PC-3 (cell line): ENCODE results near the gene KIAA1217. TPM values are rescaled to one million over a fixed set of nuclear protein-coding genes. Genes with fewer than 3 reads are reported as not detected.

Source experiments
- ATAC-seq: fragments of 200-7000 bp; cut with Tn5 transposase; 2 replicates; pipeline ENCODE4 v1.9.1; 2020; ENCODE audit warnings: mild to moderate bottlenecking, moderate library complexity
- BruUV-seq: library from RNA; stranded (reverse); fragments of 400-500 nt; replicated peaks from 2 replicates; lab custom pipeline; 2021; lab: Mats Ljungman, UMichigan
- CTCF ChIA-PET: fragments of 300-600 bp; sonication (Branson Sonifier 250); formaldehyde crosslinking; loops from one replicate; lab custom pipeline; 2022; ENCODE audit warnings: antibody characterized with exemption; lab: Charles Lee
- POLR2A ChIA-PET: fragments of 300-600 bp; sonication (Branson Sonifier 250); formaldehyde crosslinking; loops from one replicate; lab custom pipeline; 2022; ENCODE audit warnings: antibody characterized with exemption; ENCODE audit not compliant: unreplicated experiment; lab: Charles Lee
- DNase-seq: peaks from one replicate; pipeline ENCODE4 v3.0.0-alpha.2; 2015
- H2AFZ ChIP-seq: fragments of 300-600 bp; sonication (generic); 2 replicates; pipeline ENCODE4 v1.6.0; 2016; ENCODE audit warnings: antibody characterized with exemption, low read length
- H3F3A ChIP-seq: fragments of 300-600 bp; sonication (generic); one replicate; pipeline ENCODE4 v1.6.0; 2017; ENCODE audit warnings: antibody characterized with exemption, low read length, control low read depth, mild to moderate bottlenecking; ENCODE audit not compliant: unreplicated experiment
- H3K27ac ChIP-seq: fragments of 300-600 bp; sonication (generic); 2 replicates; pipeline ENCODE4 v1.5.1; 2016; ENCODE audit warnings: mild to moderate bottlenecking, low read length
- H3K27me3 ChIP-seq: fragments of 300-600 bp; sonication (generic); 2 replicates; pipeline ENCODE4 v1.6.1; 2016; ENCODE audit warnings: low read length, mixed read lengths
- H3K36me3 ChIP-seq: fragments of 300-600 bp; sonication (generic); 2 replicates; pipeline ENCODE4 v1.6.1; 2016; ENCODE audit warnings: low read depth, mixed run types, low read length, mixed read lengths
- H3K4me1 ChIP-seq: fragments of 300-600 bp; sonication (generic); 2 replicates; pipeline ENCODE4 v1.5.1; 2016; ENCODE audit warnings: low read length; ENCODE audit not compliant: insufficient read depth
- H3K4me2 ChIP-seq: fragments of 300-600 bp; sonication (generic); 2 replicates; pipeline ENCODE4 v1.6.0; 2016; ENCODE audit warnings: low read length
- H3K4me3 ChIP-seq: fragments of 300-600 bp; sonication (generic); 2 replicates; pipeline ENCODE4 v1.5.1; 2016; ENCODE audit warnings: mild to moderate bottlenecking, low read length, mixed read lengths
- H3K79me2 ChIP-seq: fragments of 300-600 bp; sonication (generic); 2 replicates; pipeline ENCODE4 v1.6.1; 2017; ENCODE audit warnings: low read length, mixed read lengths
- H3K9ac ChIP-seq: fragments of 300-600 bp; sonication (generic); 2 replicates; pipeline ENCODE4 v1.6.0; 2016; ENCODE audit warnings: mild to moderate bottlenecking, low read length
- H3K9me2 ChIP-seq: fragments of 300-600 bp; sonication (generic); replicated peaks from 2 replicates; pipeline ENCODE4 v1.6.1; 2016; ENCODE audit warnings: mixed run types, low read length, mixed read lengths
- H3K9me3 ChIP-seq: fragments of 300-600 bp; sonication (generic); 2 replicates; pipeline ENCODE4 v1.6.1; 2016; ENCODE audit warnings: low read length, mixed read lengths
- H4K20me1 ChIP-seq: fragments of 300-600 bp; sonication (generic); 2 replicates; pipeline ENCODE4 v1.6.1; 2016; ENCODE audit warnings: low read length, mixed read lengths
- EZH2 ChIP-seq: fragments of 300-600 bp; sonication (generic); IDR thresholded peaks from one replicate; pipeline ENCODE4 v1.6.1; 2017; ENCODE audit warnings: antibody characterized with exemption, mild to moderate bottlenecking, low read length; ENCODE audit not compliant: unreplicated experiment
- EZH2phosphoT487 ChIP-seq: fragments of 300-600 bp; sonication (generic); IDR thresholded peaks from 2 replicates; pipeline ENCODE4 v1.6.1; 2018; ENCODE audit warnings: mild to moderate bottlenecking, antibody characterized with exemption, low read length, borderline replicate concordance
- intact Hi-C: fragments of 100-400 bp; cut with micrococcal nuclease; formaldehyde crosslinking; loops from 2 replicates; pipeline ENCODE4 v1.9.0; 2023
- total RNA-seq: library from RNA; depleted of rRNA; stranded (reverse); fragments of >200 nt; gene quantifications from 2 replicates; pipeline ENCODE4 v1.2.3, GENCODE V29; 2014
- TF ChIP-seq, protein P1 (sequence below): fragments of 300-600 bp; sonication (generic); conservative IDR thresholded peaks from 2 replicates; pipeline ENCODE4 v1.5.1; 2017; ENCODE audit warnings: antibody characterized with exemption, low read depth, mild to moderate bottlenecking, low read length

The KIAA1217 gene
- total RNA-seq, 1 experiment from 2014 or later, result 16.0 TPM

- no peak overlapping the region for H3K9ac ChIP-seq
- H3K4me1 ChIP-seq, result peaks cover 21% of the 10 kb centered on the region
- no peak overlapping the region; the same call in 1 of the 2 replicates for H3K4me2 ChIP-seq
Measured at GRCh38 chr10:24239289-24240040, 30.5 kb downstream of the KIAA1217 start.

DNA sequence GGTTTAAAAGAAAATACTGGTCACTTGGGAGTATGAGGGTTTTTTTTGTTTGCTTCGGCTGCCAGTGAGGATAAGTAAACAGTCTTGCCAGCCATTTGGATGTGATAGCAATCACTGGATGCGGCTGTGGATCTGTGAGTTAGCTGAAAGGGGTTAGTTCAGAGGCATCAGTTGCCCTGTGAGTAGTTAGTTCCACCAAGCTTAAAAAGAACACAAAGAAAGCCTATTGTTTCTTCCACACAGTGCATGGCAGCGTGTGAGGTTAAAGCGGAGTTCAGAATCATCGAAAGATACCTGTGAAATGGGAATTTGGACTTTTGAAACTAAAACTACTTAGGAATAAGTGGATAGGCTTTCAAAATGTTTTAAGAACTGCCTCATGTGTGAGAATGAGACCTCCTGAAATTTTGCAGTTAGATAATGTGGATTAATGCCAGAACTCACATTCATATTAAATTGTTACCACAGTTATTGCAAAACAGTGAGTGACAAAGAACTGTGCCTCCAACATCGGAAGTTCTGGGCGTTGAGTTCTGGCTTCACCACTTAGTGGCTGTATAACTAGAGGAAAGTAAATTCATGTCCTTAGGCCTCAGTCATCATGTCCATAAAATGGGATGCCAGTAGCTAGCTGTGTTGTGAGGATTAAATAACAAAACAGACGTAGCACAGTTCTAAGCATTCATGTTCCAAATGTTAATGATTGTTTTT is 31.3 kb downstream of the KIAA1217 start:
- DNase-seq (no peak), ATAC-seq (no peak)
- ChIA-PET CTCF (no interaction called here), POLR2A (no interaction called here)
- TF ChIP-seq EZH2phosphoT487 (no peak), EZH2 (no peak)
- TF ChIP-seq, protein P1, sequence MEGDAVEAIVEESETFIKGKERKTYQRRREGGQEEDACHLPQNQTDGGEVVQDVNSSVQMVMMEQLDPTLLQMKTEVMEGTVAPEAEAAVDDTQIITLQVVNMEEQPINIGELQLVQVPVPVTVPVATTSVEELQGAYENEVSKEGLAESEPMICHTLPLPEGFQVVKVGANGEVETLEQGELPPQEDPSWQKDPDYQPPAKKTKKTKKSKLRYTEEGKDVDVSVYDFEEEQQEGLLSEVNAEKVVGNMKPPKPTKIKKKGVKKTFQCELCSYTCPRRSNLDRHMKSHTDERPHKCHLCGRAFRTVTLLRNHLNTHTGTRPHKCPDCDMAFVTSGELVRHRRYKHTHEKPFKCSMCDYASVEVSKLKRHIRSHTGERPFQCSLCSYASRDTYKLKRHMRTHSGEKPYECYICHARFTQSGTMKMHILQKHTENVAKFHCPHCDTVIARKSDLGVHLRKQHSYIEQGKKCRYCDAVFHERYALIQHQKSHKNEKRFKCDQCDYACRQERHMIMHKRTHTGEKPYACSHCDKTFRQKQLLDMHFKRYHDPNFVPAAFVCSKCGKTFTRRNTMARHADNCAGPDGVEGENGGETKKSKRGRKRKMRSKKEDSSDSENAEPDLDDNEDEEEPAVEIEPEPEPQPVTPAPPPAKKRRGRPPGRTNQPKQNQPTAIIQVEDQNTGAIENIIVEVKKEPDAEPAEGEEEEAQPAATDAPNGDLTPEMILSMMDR, result no peak
- H4K20me1 ChIP-seq, result no peaks in the 10 kb centered on the region
- no peak overlapping the region for H2AFZ ChIP-seq
- no peaks in the 10 kb centered on the region for H3F3A ChIP-seq
- H3K79me2 ChIP-seq, result no peaks in the 10 kb centered on the region
- no peaks in the 10 kb centered on the region for H3K36me3 ChIP-seq
- no peaks in the 10 kb centered on the region for H3K27me3 ChIP-seq
- no peak overlapping the region for H3K4me3 ChIP-seq
- H3K9me3 ChIP-seq, result no peaks in the 10 kb centered on the region
- H3K4me1 ChIP-seq, result peaks cover 21% of the 10 kb centered on the region
- no TSS peak for BruUV-seq
- H3K27ac ChIP-seq, result no peak overlapping the region
- no peaks in the 10 kb centered on the region for H3K9me2 ChIP-seq
- H3K4me2 ChIP-seq, result no peak overlapping the region; the same call in 1 of the 2 replicates
- intact Hi-C loops, result no loop called here
- no peak overlapping the region for H3K9ac ChIP-seq

More at GRCh38 chr10:24239289-24240040, 30.5 kb downstream of the KIAA1217 start:
- Histone ChIP-seq H3K4me3 (no peak overlapping the region), H3K27me3 (no peaks in the 10 kb centered on the region), H3F3A (no peaks in the 10 kb centered on the region), H2AFZ (no peak overlapping the region), H3K9me3 (no peaks in the 10 kb centered on the region), H3K36me3 (no peaks in the 10 kb centered on the region), H4K20me1 (no peaks in the 10 kb centered on the region), H3K9me2 (no peaks in the 10 kb centered on the region), H3K79me2 (no peaks in the 10 kb centered on the region), H3K27ac (no peak overlapping the region)
- DNase-seq (no peak), ATAC-seq (no peak)
- POLR2A ChIA-PET, result no interaction called here
- CTCF ChIA-PET, result no interaction called here
- no TSS peak for BruUV-seq
- intact Hi-C loops, result no loop called here
- TF ChIP-seq EZH2, result no peak
- TF ChIP-seq EZH2phosphoT487, result no peak
- TF ChIP-seq, protein P1, result no peak
